H9 (cell line): ENCODE results near the gene BEND7. TPM values are rescaled to one million over a fixed set of nuclear protein-coding genes. Genes with fewer than 3 reads are reported as not detected.
A peak's percentile ranks its signal among the peaks of the same experiment; 100 is the strongest.
"Not testable (repeated sequence)": the region's sequence is repeated elsewhere in the genome, so short reads cannot be mapped to it uniquely, and the experiment has no call there.

Experiments used
- DNase-seq: peaks from one replicate; pipeline ENCODE4 v3.0.0-alpha.2; 2017
- H2AFZ ChIP-seq: one replicate; pipeline ENCODE4 v1.6.1; 2013; ENCODE audit warnings: mild to moderate bottlenecking, low read length, control low read depth, moderate library complexity
- H2AK5ac ChIP-seq: 2 replicates; pipeline ENCODE4 v1.6.1; 2013; ENCODE audit warnings: low read length, control low read depth, mixed read lengths; ENCODE audit not compliant: insufficient read length
- H2BK120ac ChIP-seq: one replicate; pipeline ENCODE4 v1.6.1; 2013; ENCODE audit warnings: low read depth, mild to moderate bottlenecking, low read length, control low read depth, inconsistent platforms; ENCODE audit not compliant: poor library complexity, severe bottlenecking
- H2BK12ac ChIP-seq: 2 replicates; pipeline ENCODE4 v1.6.1; 2013; ENCODE audit warnings: low read length, control low read depth, mixed read lengths, low read depth; ENCODE audit not compliant: insufficient read length
- H2BK15ac ChIP-seq: 2 replicates; pipeline ENCODE4 v1.6.1; 2013; ENCODE audit warnings: low read depth, low read length, control low read depth
- H2BK20ac ChIP-seq: one replicate; pipeline ENCODE4 v1.6.1; 2013; ENCODE audit warnings: low read depth, mild to moderate bottlenecking, low read length, control low read depth, inconsistent platforms; ENCODE audit not compliant: poor library complexity, severe bottlenecking
- H2BK5ac ChIP-seq: 2 replicates; pipeline ENCODE4 v1.6.1; 2013; ENCODE audit warnings: low read length, control low read depth, mixed read lengths; ENCODE audit not compliant: insufficient read length
- H3K14ac ChIP-seq: 2 replicates; pipeline ENCODE4 v1.6.1; 2013; ENCODE audit warnings: low read length, control low read depth; ENCODE audit not compliant: insufficient read depth
- H3K18ac ChIP-seq: 2 replicates; pipeline ENCODE4 v1.6.1; 2013; ENCODE audit warnings: low read depth, mild to moderate bottlenecking, mixed read lengths, low read length, control low read depth; ENCODE audit not compliant: insufficient read length
- H3K23ac ChIP-seq: 2 replicates; pipeline ENCODE4 v1.6.1; 2013; ENCODE audit warnings: low read length, control low read depth, mixed read lengths, low read depth; ENCODE audit not compliant: insufficient read length
- H3K23me2 ChIP-seq: 2 replicates; pipeline ENCODE4 v1.6.1; 2013; ENCODE audit warnings: low read depth, mild to moderate bottlenecking, mixed read lengths, low read length, control low read depth; ENCODE audit not compliant: insufficient read length, poor library complexity, severe bottlenecking
- H3K27ac ChIP-seq: 2 replicates; pipeline ENCODE4 v1.5.1; 2013; ENCODE audit warnings: low read length, control low read depth, mixed read lengths, low read depth; ENCODE audit not compliant: insufficient read length
- H3K27me3 ChIP-seq: 2 replicates; pipeline ENCODE4 v1.6.1; 2013; ENCODE audit warnings: low read length, control low read depth, inconsistent platforms; ENCODE audit not compliant: insufficient read depth
- H3K4ac ChIP-seq: 2 replicates; pipeline ENCODE4 v1.6.1; 2013; ENCODE audit warnings: low read depth, mild to moderate bottlenecking, control low read depth, inconsistent platforms, low read length, moderate library complexity
- H3K4me1 ChIP-seq: 2 replicates; pipeline ENCODE4 v1.6.1; 2013; ENCODE audit warnings: low read length, control low read depth, inconsistent platforms; ENCODE audit not compliant: insufficient read depth
- H3K4me2 ChIP-seq: 2 replicates; pipeline ENCODE4 v1.6.1; 2013; ENCODE audit warnings: low read length, control low read depth, mixed read lengths; ENCODE audit not compliant: insufficient read length, insufficient read depth
- H3K56ac ChIP-seq: 2 replicates; pipeline ENCODE4 v1.6.1; 2013; ENCODE audit warnings: low read depth, mild to moderate bottlenecking, mixed read lengths, low read length, control low read depth; ENCODE audit not compliant: insufficient read length
- H3K79me1 ChIP-seq: 2 replicates; pipeline ENCODE4 v1.6.1; 2013; ENCODE audit warnings: low read depth, mild to moderate bottlenecking, moderate library complexity, low read length, control low read depth, inconsistent platforms; ENCODE audit not compliant: insufficient read depth, poor library complexity, severe bottlenecking
- H3K79me2 ChIP-seq: 2 replicates; pipeline ENCODE4 v1.6.1; 2013; ENCODE audit warnings: low read length, control low read depth, inconsistent platforms; ENCODE audit not compliant: insufficient read depth
- H3K9ac ChIP-seq: 2 replicates; pipeline ENCODE4 v1.6.1; 2013; ENCODE audit warnings: low read length, control low read depth, mixed read lengths; ENCODE audit not compliant: insufficient read length; ENCODE audit errors: extremely low read depth
- H3K9me3 ChIP-seq: one replicate; pipeline ENCODE4 v1.6.1; 2013; ENCODE audit warnings: low read depth, low read length, inconsistent platforms; ENCODE audit not compliant: control insufficient read depth
- H3T11ph ChIP-seq: one replicate; pipeline ENCODE4 v1.6.1; 2013; ENCODE audit warnings: mild to moderate bottlenecking, low read length, control low read depth, inconsistent platforms
- H4K20me1 ChIP-seq: one replicate; pipeline ENCODE4 v1.6.1; 2013; ENCODE audit not compliant: control insufficient read depth, insufficient read length, insufficient read depth
- H4K5ac ChIP-seq: 2 replicates; pipeline ENCODE4 v1.6.1; 2013; ENCODE audit warnings: low read depth, mild to moderate bottlenecking, mixed read lengths, low read length, control low read depth; ENCODE audit not compliant: insufficient read length
- H4K8ac ChIP-seq: replicated peaks from 2 replicates; pipeline ENCODE4 v1.6.1; 2013; ENCODE audit warnings: low read length, control low read depth, mixed read lengths, low read depth; ENCODE audit not compliant: insufficient read length
- H4K91ac ChIP-seq: 2 replicates; pipeline ENCODE4 v1.6.1; 2013; ENCODE audit warnings: low read depth, mild to moderate bottlenecking, moderate library complexity, mixed read lengths, low read length, control low read depth; ENCODE audit not compliant: insufficient read length
- H3K27ac Mint-ChIP-seq, 3 experiments: 2 replicates in 2 of 3; 3 replicates in 1 of 3; pipeline ENCODE4 v1.8.0; 2020 to 2021; ENCODE audit warnings: mixed read lengths in 3 of 3, mild to moderate bottlenecking in 1 of 3, moderate library complexity in 1 of 3
- H3K27me3 Mint-ChIP-seq: 2 replicates; pipeline ENCODE4 v1.8.0; 2021; ENCODE audit warnings: low read depth, mild to moderate bottlenecking, moderate library complexity, mixed read lengths
- H3K36me3 Mint-ChIP-seq, 3 experiments: 2 replicates in 2 of 3; 3 replicates in 1 of 3; pipeline ENCODE4 v1.8.0; 2020 to 2021; ENCODE audit warnings: low read depth in 3 of 3, mixed read lengths in 3 of 3; ENCODE audit not compliant: insufficient read depth in 1 of 3
- H3K4me1 Mint-ChIP-seq, 2 experiments: 2 replicates each; pipeline ENCODE4 v1.8.0; 2020; ENCODE audit warnings: mixed read lengths in 2 of 2
- H3K4me3 Mint-ChIP-seq, 2 experiments: 2 replicates in 1 of 2; 3 replicates in 1 of 2; pipeline ENCODE4 v1.8.0; 2020 to 2021; ENCODE audit warnings: mild to moderate bottlenecking in 2 of 2, mixed read lengths in 2 of 2, moderate library complexity in 1 of 2
- H3K9me3 Mint-ChIP-seq, 2 experiments: 2 replicates in 1 of 2; 3 replicates in 1 of 2; pipeline ENCODE4 v1.8.0; 2020; ENCODE audit warnings: mild to moderate bottlenecking in 2 of 2, mixed read lengths in 2 of 2, moderate library complexity in 1 of 2
- CTCF ChIP-seq: fragments of 200-600 bp; sonication (generic); conservative IDR thresholded peaks from 3 replicates; pipeline ENCODE4 v1.8.0; 2021; ENCODE audit warnings: antibody characterized with exemption, mild to moderate bottlenecking
- WGBS: extraction: QIAGEN DNeasy Blood & Tissue Kit; methylation state at CpG from one replicate; pipeline ENCODE4 v1.1.7; 2013; ENCODE audit warnings: missing lambda C conversion rate, low lambda C conversion rate, mixed read lengths; ENCODE audit not compliant: insufficient read length; ENCODE audit errors: extremely low coverage; 5-methylcytosine and 5-hydroxymethylcytosine counted together
- total RNA-seq: library from RNA; stranded (reverse); gene quantifications from 2 replicates; pipeline ENCODE4 v1.2.1, GENCODE V29; 2021

Gene BEND7
- total RNA-seq, 1 experiment from 2014 or later: 17.7 TPM

- Histone ChIP-seq H3K14ac (no peak overlapping the region), H4K5ac (no peak overlapping the region), H4K8ac (no peak overlapping the region), H2BK12ac (no peak overlapping the region), H4K20me1 (no peaks in the 10 kb centered on the region), H2AK5ac (no peak overlapping the region), H3K9me3 (no peaks in the 10 kb centered on the region), H3K27ac (no peak overlapping the region), H3K23me2 (peaks cover 10% of the 10 kb centered on the region), H2BK120ac (no peak overlapping the region), H3K18ac (no peak overlapping the region), H4K91ac (no peak overlapping the region), H3K4me2 (no peak overlapping the region), H3K56ac (no peak overlapping the region), H3K27me3 (peaks cover 12% of the 10 kb centered on the region), H2BK5ac (no peak overlapping the region), H2AFZ (no peak overlapping the region), H3K4me1 (0 out of 2 replicates have a peak, but pooled peaks cover 2% of the 10 kb centered on the region), H3K9ac (no peak overlapping the region), H3K23ac (peak overlapping the region; percentile 93), H3K79me2 (0 out of 2 replicates have a peak, but pooled peaks cover 2% of the 10 kb centered on the region), H3K4ac (no peak overlapping the region), H2BK20ac (no peak overlapping the region), H2BK15ac (no peak overlapping the region), H3K79me1 (no peaks in the 10 kb centered on the region), H3T11ph (no peak overlapping the region)
- Mint-ChIP-seq H3K27me3 (peaks cover 40% of the 10 kb centered on the region), H3K4me3 (no peak overlapping the region), H3K9me3 (no peaks in the 10 kb centered on the region), H3K36me3 (no peaks in the 10 kb centered on the region), H3K4me1 (peaks cover 18 to 22% of the 10 kb centered on the region in 2 experiments), H3K27ac (no peak overlapping the region)
- no CpG with 5 or more reads among the region's 16 CpGs for whole genome bisulfite sequencing
- TF ChIP-seq CTCF: no peak
- no peak for DNase-seq
Measured at GRCh38 chr10:13437026-13437555, 91.7 kb downstream of the BEND7 start.

- not testable (repeated sequence) for H3K27ac Mint-ChIP-seq, H3K27ac ChIP-seq, H3K56ac ChIP-seq, H3K9me3 ChIP-seq, H3K9ac ChIP-seq, H3K27me3 ChIP-seq, H2BK120ac ChIP-seq, H4K5ac ChIP-seq, H3K36me3 Mint-ChIP-seq, H3K4ac ChIP-seq, H3K4me1 Mint-ChIP-seq, H3K23me2 ChIP-seq, H2AFZ ChIP-seq, H3K4me3 Mint-ChIP-seq, H3K18ac ChIP-seq, H3K79me2 ChIP-seq, H3T11ph ChIP-seq, H3K9me3 Mint-ChIP-seq, H3K27me3 Mint-ChIP-seq, H2BK20ac ChIP-seq, H4K20me1 ChIP-seq, H4K8ac ChIP-seq, H2BK12ac ChIP-seq, H3K4me1 ChIP-seq, H2BK15ac ChIP-seq, DNase-seq, H3K14ac ChIP-seq, H2BK5ac ChIP-seq, H4K91ac ChIP-seq, H3K4me2 ChIP-seq, H3K23ac ChIP-seq, H3K79me1 ChIP-seq, H2AK5ac ChIP-seq
- no CpG with 5 or more reads among the region's 8 CpGs for WGBS
Measured at GRCh38 chr10:13427943-13428342, 100.9 kb downstream of the BEND7 start.
